Pulmonary artery endothelial cell (primary cell): ENCODE results near the gene TBC1D23. TPM values are rescaled to one million over a fixed set of nuclear protein-coding genes. Genes with fewer than 3 reads are reported as not detected.
"Not testable (repeated sequence)": the region's sequence is repeated elsewhere in the genome, so short reads cannot be mapped to it uniquely, and the experiment has no call there.

Experiments
- DNase-seq: peaks from one replicate; pipeline ENCODE4 v3.0.0-alpha.2; 2011; ENCODE audit warnings: low read depth, low spot score
- total RNA-seq: library from RNA; depleted of rRNA; stranded (reverse); fragments of >200 nt; gene quantifications from 2 replicates; pipeline ENCODE4 v1.2.3, GENCODE V29; 2014

TBC1D23 gene
- total RNA-seq, 1 donor from 2014 or later: 39.8 TPM

GRCh38 chr3:100348727-100349126 lies 87.9 kb downstream of the TBC1D23 start:
- no peak for DNase-seq

GRCh38 chr3:100351770-100352169 lies 91.0 kb downstream of the TBC1D23 start:
- DNase-seq: not testable (repeated sequence)

DNA sequence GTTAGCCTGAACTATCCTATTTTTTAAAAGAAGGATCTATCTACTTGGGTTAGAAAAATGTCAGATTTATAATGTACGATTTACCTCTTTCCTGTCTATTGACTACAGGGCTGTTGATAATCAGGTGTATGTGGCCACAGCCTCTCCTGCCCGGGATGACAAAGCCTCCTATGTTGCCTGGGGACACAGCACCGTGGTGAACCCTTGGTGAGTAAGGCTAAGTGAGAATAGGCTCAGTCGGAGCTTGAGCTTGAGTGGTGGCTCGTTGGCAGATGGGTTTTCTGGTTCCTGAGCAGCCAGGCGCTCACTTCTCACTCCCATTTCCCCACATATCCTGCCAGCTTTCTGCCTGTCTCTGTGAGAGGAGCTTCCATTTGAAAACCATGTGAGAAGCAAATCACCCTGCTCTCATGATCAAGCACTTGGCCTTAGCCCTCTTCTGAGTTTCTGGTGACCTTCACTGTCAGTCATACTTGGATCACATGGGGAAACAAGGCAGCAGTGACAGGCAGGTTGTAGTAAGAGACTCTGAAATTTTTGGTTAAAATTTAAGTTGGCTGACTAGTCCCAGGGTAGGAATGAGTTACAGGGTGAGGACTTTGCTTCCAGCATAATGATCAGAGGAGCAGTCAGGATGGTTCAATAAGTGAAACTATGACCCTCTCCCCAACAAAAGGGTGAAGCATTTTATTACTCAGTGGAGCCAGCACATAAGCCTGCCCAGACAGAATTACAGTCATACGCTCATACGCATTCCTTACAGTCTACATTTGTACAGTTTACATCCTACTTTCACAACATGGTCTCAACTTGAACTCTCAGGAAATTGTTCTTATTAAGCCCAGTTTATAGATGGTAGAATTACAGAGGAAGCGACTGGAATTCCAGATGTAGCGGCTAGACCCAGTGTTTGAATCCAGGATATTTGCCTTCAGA lies 91.8 kb downstream of the TBC1D23 start:
- no peak for DNase-seq

- no peak for DNase-seq
Observed at GRCh38 chr3:100354850-100355249, 94.1 kb downstream of the TBC1D23 start.

DNA sequence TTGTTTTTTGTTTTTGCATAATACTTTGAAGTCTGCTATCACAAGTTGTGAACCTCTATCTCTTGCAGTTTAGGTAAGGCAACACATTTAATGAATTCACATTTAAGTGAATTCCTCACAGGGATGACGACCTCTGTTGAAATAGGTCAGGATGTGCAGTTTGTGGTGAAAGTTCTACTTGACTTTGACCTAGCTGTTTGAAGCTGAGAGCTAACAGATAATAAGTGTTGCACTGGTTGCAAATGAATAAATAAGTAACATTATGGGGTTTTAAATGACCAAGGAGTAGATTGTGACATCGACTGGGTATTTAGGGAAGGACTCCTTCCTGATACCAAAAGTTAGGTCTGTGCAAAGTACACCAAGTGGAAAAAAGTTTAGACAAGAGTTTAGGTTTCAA lies 97.6 kb downstream of the TBC1D23 start:
- no peak for DNase-seq

DNA sequence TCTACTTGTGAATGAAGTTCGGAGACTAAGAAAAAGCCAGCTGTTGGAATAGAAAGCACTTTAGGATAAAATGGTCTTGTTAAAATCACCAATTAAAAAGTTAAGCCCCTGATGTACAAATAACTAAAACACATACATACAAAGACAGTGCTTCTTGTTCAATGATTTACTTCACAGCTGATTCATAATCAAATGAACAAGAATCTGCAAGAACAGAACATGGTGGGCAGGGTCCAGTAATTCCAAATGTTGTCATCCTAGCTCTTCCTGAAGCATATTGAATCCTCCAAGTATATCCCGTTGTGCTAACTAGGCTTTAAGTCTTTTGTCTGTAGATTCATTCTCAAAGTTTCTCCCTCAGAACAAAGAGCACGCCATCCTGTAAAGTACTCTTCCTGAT lies 98.2 kb downstream of the TBC1D23 start:
- no peak for DNase-seq

DNA sequence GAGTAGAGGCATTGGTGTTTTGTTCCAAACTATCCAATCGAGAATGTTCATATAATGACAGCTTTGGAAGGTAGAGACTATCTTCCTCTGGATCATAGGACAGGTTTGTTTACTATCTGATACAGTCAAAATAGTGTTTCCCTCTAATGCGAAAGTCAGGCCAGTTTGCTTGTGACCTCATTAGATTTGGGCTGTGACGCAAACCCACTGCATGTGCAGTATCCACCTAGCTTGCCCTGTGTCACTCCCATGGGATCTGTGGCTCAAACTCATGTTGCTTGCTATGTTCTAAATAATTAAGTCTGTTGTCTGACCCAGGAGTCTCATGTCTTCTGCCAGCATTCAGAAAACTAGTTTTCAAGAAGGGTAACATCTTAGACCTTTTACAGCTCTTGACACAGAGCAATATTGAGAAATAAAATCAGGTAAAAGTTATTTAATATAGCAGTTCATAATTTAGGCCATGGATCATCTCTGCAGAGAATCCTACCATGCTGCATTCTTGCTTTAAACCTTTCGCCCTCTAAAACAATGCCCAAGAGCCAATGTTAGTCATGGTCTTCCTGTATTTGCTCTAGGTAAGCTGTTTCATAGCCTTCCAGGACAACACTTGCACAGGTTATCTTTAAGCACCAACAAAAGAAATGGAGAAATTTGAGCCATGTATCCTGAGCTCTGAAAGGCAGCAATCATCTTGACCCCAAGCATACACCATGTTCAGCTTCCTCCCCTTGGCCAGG lies 100.1 kb downstream of the TBC1D23 start:
- no peak for DNase-seq

DNA sequence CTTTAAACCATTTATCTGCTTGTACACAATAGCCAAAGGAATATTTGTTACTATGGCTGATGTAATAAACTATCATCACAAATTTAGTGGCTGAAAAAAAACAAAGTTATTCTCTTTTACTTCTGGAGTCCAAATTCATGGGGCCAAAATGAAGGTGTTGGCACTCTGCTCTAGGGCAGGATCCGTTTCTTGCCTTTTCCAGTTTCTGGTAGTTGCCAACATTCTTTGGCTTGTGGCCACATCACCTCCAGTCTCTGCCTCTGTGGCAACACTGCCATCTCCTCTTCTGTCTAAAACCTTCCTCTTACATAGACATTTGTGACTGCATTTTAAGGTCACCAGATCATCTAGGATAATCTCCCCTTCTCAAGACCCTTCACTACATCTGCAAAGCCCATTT lies 101.1 kb downstream of the TBC1D23 start:
- no peak for DNase-seq

GRCh38 chr3:100364421-100364820 lies 103.6 kb downstream of the TBC1D23 start:
- no peak for DNase-seq

DNA sequence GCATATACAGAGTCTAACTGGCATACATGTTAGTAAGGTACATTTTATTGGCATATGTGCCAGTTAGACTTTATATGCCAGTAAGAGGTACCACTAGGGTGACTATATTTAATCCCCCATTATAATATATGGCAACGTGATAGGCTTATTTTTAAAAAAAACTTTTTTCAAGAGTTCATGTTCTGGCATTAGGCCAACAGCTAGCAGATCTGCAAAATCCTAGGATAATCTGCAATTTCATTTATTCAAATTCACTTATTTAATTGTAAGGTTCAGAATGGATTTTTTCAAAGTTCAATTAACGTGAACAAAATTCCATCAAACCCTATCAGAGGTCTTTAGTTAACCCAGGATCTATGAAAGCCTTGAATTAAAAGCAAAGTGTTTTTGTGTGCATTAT lies 105.6 kb downstream of the TBC1D23 start:
- no peak for DNase-seq

DNA sequence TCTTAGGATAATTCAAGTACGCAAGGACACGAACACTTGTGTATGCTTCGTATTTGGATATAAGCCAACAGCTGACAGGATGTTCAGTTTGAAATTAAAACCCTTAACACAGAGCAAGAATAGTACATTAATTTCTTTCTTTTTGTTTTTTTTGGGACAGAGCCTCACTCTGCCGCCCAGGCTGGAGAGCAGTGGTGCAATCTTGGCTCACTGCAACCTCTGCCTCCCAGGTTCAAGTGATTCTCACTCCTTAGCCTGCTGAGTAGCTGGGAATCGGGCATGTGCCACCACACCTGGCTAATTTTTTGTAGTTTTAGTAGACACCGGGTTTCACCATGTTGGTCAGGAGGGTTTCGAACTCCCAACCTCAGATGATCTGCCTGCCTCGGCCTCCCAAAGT lies 107.6 kb downstream of the TBC1D23 start:
- no peak for DNase-seq

- DNase-seq: no peak
Observed at GRCh38 chr3:100370756-100371155, 110.0 kb downstream of the TBC1D23 start.

- DNase-seq: no peak
Observed at GRCh38 chr3:100374521-100374920, 113.7 kb downstream of the TBC1D23 start.

Other genes with a start within 250 kb of the TBC1D23 start
- 21.6 and 35.6 TPM in 2 replicates for gene FILIP1L, start 146.5 kb upstream of the TBC1D23 start, total RNA-seq
- 15.0 and 20.4 TPM in 2 replicates for gene NIT2, start 73.8 kb downstream of the TBC1D23 start, total RNA-seq
- gene TOMM70, start 140.1 kb downstream of the TBC1D23 start, total RNA-seq: 37.4 and 41.4 TPM in 2 replicates
- 0.99 and 1.1 TPM in 2 replicates for gene LNP1, start 140.5 kb downstream of the TBC1D23 start, total RNA-seq
- 4.0 and 4.3 TPM in 2 replicates for gene TMEM45A, start 231.6 kb downstream of the TBC1D23 start, total RNA-seq